NCI-H2196 treated with DMSO at 0.1 percent for 48 hours (cell line): ENCODE results near the gene RGN.
"Not testable (repeated sequence)": the region's sequence is repeated elsewhere in the genome, so short reads cannot be mapped to it uniquely, and the experiment has no call there.

Experiments
- DNase-seq: peaks from one replicate; lab custom pipeline; 2025; ENCODE audit not compliant: unreplicated experiment; lab: John Stamatoyannopoulos, UW

Gene RGN

GRCh38 chrX:47078129-47079043, at the start of gene RGN:
TSS of gene RGN (plus strand) at chrX:47078443. CDS start at chrX:47081145, 2,702 bp downstream.
- DNase-seq: no peak

DNA sequence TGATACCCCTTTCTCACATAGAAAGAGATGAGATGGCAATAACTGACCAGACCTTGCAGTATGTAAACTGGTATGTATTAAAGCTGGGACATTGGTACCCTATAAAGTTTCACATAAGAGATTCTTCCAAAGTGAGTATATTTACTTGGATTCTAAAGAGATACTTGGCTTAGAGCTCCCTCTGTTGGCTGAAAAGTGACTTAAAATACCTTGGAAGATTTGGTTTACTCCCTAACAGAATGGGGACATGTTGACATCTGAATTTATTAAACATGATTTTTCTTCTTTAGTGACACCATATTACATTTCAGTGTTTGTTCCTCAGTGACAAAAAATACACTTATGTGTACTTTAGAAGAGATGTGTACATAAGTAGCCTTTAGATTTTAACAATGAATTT, 47.9 kb upstream of the RGN start:
- no peak for DNase-seq

DNA sequence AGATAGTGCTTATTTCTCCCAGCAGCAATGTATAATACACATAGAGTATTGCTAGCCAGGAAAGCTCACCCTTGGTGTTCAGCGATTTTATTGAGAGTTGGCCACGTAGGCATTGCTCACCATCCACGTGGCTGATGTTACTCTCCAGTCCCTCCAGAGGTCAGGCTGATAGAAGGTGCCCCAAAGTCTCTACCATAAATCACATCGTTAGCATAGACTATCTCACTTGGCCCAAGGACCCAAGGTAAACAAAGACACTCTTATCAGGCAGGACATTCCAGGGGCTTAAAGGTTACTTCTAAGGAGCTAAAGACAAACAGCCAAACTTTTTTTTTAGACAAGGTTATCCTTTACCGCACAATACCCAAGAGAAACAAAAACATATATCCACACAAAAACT, 30.3 kb upstream of the RGN start:
- no peak for DNase-seq

GRCh38 chrX:47059142-47059874, 18.9 kb upstream of the RGN start:
- DNase-seq: no peak

- no peak for DNase-seq
These were observed 17.5 kb upstream of the RGN start for GRCh38 chrX:47060708-47061107.

- DNase-seq: no peak
These were observed 16.9 kb upstream of the RGN start for GRCh38 chrX:47061238-47061919.

DNA sequence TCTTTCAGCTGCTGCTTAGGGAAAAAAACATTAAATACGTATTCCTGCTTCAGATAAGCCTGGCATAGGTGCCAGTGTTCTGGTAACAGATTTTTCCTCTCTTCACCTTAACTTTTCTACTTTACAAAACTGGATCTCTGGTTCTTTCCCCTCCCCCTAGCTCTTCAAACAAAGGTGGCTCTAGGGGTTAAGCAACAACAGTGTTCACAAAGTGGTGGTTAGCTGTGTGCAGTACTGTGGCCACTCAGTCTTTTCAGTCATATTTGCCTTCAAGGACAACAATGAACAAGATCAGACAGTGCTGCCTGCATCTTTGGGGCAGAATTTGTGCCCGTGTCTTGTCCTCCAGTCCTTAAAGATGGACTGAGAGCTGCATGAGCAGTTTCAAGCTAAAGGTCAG, 15.1 kb upstream of the RGN start:
- DNase-seq: no peak

DNA sequence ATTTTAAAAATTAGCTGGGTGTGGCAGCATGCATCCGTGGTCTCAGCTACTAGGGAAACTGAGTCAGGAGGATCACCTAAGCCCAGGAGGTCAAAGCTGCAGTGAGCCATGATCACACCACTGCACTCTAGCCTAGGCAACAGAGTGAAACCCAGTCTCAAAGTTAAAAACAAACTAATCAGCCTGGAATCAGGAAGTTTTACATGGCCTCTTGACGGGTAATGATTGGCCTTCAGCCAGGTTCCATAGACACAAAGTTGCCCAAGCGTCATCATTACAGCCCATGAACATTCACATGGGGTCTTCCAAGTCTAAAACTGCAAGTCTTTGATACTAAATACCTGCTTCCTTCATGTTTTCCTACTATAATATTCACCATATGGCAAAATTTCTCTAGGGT, 10.0 kb upstream of the RGN start:
- no peak for DNase-seq

DNA sequence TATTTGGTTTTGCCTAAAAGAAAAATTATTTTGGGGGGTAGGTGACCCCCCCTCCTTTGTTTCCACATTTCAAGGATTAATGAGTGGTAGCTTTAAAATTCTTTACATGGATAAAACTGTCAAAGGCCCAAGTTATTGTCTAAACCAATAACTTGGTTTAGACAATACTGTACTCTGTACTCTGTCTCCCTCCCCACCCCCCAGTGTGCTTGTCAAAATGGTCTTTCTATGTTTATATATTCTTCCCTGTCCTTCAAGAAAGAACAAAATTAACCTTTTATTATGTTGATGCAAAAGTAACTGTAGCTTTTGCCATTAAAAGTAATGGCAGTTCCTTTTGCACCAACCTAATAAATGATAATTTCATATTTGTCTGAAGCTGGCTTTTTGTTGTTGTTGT, 9.5 kb upstream of the RGN start:
- no peak for DNase-seq

- DNase-seq: no peak
These were observed 2.1 kb downstream of the RGN start for GRCh38 chrX:47080215-47080914.

DNA sequence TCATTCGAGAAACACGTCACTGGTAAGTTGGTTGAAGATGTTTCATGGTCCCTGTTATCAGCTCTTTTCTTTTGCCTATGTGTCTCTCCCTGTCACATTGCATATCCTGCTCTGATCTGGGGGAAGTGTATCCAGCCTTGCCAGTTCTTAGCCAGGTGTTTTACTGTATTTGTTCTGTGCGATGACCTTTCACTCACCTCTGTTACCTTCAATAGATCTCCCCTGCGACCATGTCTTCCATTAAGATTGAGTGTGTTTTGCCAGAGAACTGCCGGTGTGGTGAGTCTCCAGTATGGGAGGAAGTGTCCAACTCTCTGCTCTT, 2.6 kb downstream of the RGN start:
- DNase-seq: no peak

- no peak for DNase-seq
These were observed 13.0 kb downstream of the RGN start for GRCh38 chrX:47091149-47091775.

DNA sequence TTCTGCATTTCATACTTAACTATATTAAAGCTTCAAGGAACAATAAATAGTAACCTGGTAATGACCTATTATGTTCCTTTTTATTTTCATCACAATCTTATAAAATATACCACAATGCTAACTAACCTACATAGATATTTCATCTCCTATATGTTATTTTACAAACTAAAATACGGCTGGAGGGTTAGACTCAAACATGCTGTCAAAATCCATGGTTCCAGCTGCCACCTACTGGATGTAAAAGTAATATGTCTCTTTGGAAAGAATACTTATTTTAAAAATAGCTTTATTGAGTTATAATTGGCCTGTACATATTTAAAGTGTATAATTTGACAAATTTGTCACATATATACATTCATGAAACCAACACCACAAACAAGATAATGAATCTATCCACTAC, 15.0 kb downstream of the RGN start:
- DNase-seq: no peak

DNA sequence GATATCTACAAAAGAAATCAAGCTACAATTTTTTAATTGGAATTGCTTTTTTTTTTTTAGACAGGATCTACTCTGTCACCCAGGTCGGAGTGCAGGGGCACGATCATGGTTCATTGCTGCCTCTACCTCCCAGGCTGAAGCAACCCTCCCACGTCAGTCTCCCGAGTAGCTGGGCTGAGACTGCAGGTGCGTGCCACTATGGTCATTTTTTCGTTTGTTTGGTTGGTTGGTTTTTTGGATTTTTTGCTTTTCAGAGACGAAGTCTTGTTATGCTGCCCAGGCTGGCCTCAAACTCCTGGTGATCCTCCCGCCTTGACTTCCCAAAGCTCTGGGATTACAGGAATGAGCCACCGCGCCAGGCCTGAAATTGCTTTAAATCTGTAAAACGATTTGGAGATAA, 15.6 kb downstream of the RGN start:
- DNase-seq: no peak

- DNase-seq: no peak
These were observed 18.8 kb downstream of the RGN start for GRCh38 chrX:47097018-47097417.

- DNase-seq: no peak
These were observed 20.3 kb downstream of the RGN start for GRCh38 chrX:47098338-47099094.

DNA sequence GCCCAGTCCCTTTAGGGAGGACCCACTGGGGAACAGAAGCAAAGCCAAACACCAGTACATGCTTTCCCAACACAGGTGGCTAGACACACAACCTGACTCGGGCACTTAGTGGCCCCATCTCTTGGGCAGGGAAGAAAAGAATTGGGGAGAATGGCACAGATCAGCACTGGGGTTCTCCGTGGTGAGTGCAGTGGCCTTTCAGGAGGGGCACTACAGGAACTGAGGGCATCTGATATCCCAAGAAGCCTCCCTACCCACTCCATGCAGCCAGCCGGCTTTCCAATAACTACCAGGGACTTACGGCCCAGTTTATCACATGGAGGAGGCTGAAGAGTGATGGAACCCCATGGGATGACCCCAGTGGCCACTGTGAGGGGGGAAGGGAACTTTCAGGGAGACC, 23.0 kb downstream of the RGN start:
- DNase-seq: no peak

DNA sequence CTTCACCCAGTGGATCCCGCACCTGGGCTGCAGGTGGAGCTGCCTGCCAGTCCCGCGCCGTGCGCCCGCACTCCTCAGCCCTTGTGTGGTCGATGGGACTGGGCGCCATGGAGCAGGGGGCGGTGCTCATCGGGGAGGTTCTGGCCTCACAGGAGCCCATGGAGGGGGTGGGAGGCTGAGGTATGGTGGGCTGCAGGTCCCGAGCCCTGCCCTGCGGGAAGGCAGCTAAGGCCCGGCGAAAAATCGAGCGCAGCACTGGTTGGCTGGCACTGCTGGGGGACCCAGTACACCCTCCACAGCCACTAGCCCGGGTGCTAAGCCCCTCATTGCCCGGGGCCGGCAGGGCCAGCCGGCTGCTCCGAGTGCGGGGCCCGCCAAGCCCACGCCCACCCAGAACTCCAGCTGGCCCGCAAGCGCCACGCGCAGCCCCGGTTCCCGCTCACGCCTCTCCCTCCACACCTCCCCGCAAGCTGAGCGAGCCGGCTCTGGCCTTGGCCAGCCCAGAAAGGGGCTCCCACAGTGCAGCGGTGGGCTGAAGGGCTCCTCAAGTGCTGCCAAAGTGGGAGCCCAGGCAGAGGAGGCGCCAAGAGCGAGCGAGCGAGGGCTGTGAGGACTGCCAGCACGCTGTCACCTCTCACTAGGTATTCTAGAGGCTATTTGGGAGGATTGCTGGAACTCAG, 32.8 kb downstream of the RGN start:
- not testable (repeated sequence) for DNase-seq

GRCh38 chrX:47112316-47112954, 34.2 kb downstream of the RGN start:
- no peak for DNase-seq
